NOMO-1 treated with dmso at 0.1 percent for 144 hours (cell line): ENCODE measurements around the gene PTPN1.
A peak's percentile ranks its signal among the peaks of the same experiment; 100 is the strongest.

ENCODE experiments used
- DNase-seq: peaks from one replicate; lab custom pipeline; 2025; ENCODE audit not compliant: unreplicated experiment; lab: John Stamatoyannopoulos, UW

The PTPN1 gene

DNA sequence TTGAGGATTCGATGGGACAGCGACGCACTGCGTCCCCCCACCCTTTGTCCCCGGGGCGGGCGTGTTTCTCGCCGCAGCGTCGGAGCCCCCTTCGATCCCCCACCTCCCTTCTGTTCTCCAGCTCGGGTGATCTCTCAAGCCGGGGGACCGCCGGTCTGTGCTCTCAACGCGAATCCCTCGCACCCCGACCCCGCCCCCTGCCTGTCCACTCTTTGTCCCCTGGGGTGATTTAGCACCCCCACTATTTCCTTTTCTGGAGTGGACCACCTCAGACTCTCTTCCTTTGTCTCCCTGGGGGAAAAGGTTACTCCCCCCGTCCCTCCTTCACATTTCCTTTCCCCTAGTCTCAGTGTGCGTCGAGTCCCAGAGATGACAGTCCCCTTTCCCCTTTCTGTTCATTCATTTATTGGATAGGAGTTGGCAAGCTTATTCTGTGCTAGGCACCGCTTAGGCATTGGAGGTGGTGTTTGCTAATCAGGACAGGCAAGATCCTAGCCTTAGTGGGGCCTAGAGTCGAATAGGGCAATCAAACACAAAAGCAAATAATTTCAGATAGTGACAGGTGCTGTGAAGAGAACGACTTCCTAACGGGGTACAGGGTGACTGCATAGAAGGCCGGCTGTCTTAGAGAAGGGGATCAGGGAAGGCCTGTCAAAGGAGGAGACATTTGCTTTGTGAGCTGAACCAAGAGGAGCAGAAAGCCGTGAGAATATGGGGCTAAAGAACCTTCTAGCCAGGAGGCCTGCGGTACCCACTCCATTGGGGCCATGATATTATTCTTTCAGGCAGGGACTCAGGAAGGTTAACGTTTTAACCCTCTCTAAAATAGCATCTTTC, 741 bp downstream of the PTPN1 start:
- no peak for DNase-seq

DNA sequence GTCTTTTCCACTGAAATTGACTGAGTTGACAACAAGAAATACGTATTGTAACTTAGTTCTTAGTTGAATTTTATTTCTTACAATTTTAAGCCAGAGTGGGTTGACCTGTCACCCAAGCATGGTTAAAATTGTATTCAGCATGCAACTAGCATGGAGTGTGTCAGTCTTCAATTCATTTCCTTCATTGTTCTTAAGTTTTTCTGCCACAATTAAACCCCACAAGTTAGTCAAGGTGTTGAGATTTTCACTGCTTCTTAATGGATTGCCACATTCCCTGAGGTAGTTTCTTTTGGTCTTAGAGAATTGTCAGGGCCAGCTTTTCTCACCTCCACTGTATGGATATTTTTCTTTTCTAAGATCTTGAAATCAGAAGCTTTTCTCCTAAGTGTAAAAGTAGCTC, 2.1 kb downstream of the PTPN1 start:
- DNase-seq, result no peak

DNA sequence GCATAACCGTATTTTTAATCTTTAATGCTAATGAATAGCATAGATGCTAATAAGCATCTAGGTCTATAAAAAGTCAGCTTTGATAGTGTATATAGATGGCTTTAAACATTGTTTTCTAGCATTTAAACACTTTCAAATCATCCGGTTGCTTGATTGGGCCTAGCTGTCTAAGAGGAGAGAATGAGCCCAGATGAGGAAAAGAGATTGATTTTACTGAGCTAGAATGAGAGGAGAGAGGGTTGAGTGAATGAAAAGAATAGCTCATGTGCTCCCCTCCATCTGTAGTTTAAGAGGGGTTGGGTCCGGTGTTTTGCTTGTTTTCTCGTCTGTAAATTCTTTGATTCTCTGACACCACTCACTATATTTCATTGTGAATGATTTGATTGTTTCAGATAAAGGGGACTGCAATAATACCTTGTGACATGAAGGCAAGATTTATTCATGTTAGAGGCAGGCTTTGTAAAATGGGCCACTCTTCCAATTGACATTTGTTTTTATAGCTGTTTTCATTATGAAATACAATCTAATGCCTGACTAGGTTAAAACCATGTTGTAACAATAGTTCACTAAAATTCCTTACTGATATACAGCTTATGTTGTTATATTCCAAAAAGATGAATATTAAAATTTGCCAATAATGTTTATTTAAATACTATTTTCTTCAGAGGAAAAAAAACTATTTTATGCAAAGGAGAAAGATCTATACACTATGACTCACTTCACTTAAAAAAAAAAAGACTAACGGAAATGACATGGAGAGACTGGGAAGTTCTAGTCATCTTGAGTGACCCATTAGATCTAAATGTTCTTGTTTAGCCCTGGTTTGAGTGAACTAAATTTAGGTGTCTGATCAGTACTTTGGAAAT, 3.2 kb downstream of the PTPN1 start:
- DNase-seq, result no peak

DNA sequence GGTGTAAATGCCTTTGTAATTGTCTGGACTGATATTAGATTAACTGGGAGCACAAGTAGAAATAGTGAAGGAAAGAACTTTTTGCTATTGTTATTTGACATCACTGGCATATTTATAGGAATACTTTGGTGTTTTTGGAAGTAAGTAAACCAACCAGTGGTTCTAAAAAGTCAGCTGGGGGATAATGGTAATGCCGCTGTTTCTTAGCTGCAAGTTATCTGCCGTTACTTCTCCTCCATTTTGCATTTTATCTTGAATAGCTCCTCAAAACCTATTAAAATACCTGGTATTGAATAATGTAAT, 3.8 kb downstream of the PTPN1 start:
- DNase-seq, result no peak

DNA sequence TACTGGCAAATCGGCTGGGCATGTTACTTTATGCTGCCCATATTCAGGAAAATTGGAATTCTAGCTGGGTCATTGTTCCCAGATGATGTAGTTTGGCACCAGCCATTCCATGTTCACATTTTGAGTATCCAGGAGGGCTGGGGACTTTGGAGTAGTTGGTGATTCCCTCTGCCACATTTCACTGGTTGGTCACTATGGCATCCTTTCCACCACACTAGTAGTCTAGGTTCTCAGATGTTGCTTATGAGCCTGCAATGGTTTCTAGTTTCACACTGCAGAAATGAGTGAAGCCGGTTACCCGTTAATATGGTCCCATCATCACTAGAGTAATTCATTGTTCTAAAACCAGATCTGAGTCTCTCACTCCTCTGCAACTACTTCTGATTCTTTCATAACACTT, 4.6 kb downstream of the PTPN1 start:
- no peak for DNase-seq

DNA sequence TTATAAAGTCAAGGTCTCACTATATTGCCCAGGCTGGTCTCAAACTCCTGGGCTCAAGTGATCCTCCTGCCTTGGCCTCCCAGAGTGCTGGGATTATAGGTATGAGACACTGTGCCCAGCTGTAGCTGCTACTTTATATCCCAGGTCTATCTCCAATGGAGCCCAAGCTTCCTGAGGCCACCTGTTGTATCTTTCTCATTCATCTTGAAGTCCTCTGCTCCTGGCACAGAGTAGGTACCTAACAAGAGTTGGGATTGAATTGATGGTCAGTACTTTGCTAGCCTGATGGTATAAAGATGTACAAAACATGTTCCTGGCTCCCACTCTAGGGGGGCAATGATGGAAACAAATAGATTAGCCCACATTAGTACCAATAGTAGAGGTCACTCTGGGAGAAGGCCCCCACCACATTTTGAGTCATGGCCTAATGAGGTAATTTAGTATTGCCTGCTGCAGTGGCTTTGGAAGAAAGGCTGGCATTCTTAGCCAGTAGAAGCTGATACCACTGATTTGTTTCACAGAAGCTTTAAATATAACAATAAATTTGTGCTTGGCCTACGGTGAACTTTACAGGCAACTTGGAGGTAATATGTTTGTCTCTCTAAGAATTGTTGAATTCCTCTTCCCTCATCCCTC, 5.4 kb downstream of the PTPN1 start:
- no peak for DNase-seq

DNA sequence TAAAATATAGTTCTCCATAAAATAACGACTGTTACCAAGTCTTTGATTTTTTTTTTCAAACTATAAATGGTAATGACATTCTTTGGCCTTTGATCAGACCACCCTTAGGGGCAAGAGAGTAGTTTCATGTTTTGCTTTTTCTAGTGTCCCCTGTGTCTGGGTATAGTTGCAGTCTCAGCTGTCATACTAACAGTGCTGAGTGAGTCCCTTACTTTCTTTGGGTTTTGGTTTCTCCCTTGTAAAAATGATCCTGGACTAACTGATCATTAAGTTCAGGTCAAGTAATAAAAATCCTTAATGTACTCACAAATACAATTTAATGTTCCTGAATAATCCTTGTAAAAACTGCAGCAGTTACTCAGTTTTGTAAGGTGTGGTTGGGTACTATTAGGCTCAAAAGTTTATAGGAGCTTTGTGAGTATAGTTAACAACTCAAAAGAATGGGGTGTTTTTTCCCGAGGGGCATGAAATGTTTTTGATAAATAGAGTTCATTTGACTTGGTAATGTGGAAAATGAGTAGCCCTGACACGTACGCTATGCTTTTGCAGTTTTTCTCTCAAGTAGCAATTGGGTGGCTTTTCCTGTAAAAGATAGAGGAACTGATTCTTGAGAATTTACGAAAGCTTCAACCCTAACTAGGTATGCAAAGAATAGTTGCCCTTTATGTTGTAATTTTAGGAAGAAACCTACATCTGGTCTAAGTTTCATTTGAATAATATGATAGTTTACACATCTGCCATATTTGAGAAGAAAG, 6.2 kb downstream of the PTPN1 start:
- peak; percentile 74 for DNase-seq

DNA sequence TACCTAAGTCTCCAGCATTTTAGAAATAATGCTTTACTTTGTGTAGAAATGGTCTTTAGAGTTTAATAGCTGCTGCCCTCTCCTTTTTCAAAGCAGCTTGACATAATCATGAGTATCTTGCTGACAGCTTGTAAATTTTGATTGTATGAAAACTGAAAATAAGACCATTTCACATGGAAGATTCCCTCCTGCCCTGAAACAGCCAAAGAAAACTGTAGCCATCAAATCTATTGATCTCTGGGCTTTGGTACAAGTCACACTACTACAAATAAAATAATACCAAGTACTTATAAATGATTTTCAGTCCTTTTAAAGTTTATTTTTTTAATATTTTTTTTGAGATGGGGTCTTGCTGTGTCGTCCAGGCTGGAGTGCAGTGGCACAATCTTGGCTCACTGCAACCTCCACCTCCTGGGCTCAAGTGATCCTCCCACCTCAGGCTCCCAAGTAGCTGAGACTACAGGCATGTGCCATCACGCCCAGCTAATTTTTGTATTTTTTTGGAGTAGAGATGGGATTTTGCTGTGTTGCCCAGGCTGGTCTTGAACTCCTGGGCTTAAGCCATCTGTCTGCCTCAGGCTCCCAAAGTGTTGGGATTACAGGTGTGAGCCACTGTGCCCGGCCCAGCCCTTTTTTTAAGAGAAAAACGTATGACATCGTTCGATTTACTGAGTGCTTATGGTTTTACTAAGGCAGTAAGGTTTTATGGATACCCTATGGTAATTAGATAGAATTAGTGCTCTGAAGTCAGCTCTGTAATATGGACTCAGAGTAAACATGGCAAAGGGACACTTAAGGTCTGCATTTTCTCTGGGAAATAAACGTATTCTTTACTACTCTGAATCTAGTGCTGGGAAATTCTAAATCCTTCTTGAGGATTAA, 7.0 kb downstream of the PTPN1 start:
- DNase-seq, result no peak

DNA sequence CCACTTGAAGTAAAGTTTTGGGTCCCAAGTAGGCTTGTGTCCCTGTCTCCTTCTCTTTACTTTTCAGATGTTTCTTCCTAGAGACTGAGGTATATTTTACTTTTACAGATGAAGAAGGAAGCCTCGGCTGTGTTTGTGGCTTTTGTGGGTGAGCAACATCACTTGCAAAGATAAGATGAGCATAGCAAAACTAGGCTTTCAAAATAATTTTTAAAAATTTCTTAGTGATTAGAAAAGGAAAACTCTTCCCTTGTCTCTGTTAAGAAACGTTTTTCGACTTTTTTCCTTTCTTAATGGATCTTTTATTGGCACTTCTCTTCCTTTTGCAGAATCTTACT, 7.6 kb downstream of the PTPN1 start:
- no peak for DNase-seq

DNA sequence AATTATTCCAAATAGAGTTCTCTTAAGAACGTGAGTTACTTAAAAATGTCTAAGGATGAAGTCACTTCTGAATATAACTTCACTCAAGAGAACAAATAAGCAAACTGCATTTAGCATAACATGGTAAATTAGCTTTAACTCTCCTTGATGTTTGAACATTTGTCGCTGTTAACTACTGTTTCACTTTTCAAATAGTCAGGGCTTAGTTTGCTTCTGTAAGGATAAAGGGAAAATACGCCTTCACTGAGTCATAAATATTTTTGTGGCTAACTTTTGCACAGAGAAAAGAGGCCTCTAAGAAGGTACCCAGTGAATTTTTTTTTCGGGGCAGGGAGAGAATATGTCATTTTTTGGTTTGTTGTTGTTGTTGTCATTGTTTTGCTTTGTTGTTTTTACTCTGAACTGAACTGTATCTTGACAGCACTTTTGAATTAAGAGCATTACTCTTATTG, 8.1 kb downstream of the PTPN1 start:
- no peak for DNase-seq

DNA sequence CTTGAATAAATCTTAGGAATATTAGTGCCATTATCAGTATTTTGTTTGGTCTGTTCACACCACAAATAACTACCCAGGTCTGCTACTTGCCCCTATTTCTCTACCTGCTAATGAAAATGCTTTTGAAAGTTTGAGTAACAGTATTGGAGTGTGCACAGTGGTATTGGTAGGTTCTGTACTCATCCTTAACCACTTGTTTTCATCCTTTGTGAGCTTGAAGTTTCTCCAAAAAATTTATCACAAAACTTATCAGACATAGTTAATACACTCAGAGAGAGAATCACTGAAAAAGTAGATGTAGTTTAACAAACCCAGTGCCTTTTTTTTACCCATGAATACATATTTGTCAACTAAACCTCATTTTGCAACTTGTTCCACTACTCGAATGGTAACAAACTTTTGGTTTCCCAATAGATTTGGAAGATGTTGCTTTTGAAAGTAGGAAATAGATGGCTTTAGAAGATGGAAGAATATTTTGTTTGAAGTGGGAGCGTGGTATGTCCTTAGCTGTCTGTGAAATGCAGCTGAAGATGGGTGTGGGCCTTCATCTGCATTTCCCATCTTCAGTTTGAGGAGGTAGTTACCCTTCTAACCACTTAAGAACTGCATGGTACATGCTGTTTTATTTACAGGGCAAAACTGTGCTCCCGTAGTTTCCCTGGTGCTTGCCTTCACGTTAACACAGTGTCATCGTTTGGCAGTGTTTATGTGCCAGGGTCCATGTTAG, 9.0 kb downstream of the PTPN1 start:
- DNase-seq, result no peak

DNA sequence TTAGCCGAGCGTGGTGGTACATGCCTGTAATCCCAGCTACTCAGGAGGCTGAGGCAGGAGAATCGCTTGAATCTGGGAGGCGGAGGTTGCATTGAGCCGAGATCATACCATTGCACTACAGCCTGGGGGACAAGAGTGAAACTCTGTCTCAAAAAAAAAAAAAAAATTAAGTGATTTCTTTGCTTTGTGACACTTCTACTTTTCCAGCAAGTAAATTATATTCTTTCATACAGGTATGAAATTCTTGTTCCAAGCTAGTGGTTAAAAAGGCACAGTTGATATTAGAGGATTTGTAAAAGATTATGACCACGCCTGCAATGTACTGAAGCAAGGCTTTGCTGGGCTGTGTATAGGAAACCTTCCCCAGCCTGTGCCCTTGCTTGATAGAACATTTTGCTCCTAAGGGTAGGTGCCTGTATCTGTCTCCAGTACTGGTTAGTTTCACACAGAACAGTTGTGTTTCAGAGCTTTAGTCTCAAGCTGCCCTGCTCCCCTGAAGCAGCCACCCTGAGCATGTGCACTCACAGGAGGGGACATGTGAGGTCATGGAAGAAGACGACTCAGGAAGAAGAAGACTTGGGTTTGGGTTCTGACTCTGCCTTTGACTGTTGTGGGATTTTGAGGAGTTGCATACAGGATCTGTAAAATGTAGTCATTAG, 10.2 kb downstream of the PTPN1 start:
- no peak for DNase-seq

DNA sequence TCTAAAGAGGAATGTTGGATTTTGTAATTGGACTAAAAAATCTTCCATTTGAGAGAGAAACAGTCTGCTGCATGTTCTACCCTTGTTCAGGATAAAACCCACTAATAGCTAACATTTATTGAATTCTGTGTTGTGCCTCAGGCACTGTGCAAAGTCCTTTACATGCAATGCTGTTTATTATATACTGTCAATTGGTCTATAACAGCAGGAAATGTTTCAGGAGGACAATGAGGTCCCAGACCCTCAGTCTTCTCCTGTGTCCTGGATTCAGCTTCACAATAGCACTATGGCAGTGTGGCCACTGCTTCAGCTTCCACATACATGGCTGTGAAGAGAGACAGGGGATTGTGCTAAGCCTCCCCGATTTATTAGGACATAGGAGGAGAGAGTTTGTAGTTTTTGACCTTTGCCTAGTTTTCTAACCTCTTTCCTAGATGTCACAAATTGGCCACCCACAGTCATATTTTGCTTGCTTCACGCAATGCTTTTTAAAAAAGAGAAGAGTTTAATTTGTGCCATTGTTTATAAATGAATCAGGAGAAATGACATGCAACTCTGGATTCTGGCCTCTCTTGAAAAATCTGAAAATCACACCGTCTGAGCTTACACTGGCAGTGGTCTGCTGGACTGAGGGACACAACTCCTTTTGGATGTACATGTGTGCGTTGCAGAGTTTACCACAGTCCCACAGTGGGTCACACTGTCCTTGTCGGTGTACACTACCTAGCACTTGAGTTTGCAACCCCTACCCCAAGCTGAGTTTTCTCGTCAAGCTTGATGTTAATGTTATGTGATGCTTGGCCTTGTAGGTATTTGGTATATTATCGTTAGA, 11.3 kb downstream of the PTPN1 start:
- DNase-seq, result no peak

DNA sequence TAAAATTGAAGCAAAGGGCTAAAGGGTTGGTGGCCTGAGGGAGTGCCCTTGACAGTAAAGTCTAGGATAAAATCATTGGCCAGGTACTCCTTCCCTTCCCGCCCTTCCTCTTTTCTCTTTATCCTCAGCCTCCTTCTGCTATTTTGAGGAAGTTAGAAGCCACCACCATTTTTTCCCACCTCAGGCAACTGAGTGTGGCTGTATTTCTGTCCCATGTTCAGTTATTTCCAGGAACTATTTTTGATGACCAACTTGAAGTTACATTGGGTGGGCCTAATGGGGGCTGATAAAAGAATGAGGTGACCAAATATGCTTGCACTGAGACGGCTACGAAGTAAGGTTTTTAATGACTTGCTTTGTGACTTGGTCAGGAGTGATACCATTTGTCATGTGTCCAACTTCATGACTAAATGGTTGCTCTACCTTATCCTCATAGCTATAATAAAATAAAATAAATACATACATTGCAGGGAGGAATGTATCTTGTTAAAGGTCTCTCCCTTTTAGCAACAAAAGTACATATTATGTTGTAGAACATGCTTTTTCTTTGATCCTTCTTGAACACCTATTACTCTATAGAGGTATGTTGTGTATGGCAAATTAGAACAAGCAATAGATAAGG, 12.0 kb downstream of the PTPN1 start:
- no peak for DNase-seq

DNA sequence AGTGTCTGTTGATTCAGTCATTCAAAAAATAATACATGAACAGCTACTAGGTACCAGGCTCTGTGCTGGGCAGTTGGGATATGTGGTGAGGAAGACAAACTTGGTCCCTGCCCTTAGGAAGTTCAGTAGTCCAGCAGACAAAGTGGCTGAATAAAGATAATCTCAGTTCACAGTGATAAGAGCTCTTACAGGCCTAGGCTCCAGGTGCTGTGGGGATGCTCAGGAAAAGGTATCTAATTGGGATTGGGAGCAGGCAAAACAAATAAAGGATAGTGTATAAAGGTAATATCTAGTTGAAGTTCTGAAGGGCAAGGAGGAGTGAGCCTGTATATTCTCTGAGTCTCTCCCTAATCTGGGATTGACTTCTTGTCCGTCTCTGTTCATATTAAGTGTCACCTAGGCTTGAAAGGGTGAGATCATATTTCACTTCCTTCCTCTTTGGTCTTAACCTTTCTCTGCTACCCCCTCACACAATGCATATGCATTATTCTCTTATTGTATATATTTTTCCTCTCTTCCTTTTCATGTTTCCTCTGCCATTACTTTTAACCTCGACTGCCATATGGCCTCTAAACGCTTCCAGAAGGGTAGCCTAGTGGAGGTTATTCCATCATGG, 13.5 kb downstream of the PTPN1 start:
- no peak for DNase-seq

DNA sequence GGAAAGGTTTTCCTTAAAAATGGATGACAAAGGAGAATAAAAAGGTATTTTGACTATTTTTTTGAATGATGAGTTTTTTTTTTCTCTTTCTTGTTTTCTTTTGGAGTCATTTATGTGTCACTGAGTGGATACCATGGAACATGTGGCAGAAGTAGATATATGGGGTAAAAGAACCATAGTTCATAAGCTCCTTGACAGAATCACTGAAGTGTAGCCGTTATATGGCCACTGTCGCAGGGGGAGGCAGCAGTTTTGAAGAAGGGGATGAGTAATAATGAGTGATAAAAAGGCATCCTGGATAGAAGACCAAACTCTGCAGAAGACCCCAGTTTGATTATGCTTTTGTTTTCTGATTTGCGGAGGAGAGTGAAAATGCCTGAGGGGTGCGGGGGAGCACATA, 15.5 kb downstream of the PTPN1 start:
- DNase-seq, result no peak

DNA sequence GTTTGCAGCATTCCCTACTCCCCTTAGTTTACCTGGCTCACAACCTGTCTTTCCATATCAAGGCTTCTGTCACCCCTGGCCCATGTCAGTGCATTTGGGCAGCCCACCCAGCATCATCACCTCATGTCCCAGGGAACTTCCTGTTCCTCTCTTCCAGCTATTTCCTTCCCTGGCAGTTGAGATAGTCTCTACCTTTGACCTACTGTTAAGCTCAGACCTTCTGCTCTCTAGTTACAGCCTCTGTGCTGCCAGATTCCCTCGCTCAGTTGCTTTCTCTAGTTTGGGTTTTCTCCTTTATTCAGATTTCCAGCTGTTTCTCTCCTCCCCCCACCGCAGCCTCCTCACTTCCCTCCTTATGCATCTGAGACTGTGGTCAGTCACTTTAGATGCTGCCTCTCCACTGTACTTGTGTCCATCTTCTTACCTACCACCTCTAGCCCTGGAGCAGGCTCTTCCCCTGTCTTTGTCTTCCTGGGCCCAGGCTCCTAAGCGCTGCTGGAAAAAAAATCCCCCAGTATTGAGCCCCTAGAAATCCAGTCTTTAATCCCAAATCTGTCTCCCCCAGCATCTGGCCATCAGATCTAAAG, 16.3 kb downstream of the PTPN1 start:
- no peak for DNase-seq
